Stimulated activated CD8-positive, alpha-beta memory T cell treated with anti-CD3 and anti-CD28 coated beads, Interleukin-15, amount 100 ng/mL, for 24 hours (primary cell): ENCODE results near the gene PC.

Experiments
- DNase-seq: peaks from one replicate; pipeline ENCODE4 v3.0.0-alpha.2; 2020; ENCODE audit warnings: low read depth

PC gene

DNA sequence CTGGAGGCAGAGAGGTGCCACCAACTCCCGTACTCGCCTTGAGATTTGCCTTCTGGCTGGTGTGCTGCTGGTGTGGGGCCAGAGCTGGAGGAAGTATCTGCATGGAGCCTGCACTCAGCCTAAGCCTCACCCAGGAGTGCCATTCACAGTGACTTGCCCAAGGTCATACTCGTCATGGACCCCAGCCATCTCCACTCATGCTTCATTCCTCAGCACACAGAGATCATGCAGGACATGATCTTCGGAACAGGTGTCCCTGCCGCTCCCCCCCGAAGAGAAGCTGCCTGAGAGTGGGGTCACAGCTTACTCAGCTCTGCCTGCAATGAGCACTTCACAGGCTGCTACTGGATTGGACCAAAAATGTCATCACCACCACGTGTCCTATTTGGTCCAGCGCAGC, 49.0 kb downstream of the PC start:
- no peak for DNase-seq

DNA sequence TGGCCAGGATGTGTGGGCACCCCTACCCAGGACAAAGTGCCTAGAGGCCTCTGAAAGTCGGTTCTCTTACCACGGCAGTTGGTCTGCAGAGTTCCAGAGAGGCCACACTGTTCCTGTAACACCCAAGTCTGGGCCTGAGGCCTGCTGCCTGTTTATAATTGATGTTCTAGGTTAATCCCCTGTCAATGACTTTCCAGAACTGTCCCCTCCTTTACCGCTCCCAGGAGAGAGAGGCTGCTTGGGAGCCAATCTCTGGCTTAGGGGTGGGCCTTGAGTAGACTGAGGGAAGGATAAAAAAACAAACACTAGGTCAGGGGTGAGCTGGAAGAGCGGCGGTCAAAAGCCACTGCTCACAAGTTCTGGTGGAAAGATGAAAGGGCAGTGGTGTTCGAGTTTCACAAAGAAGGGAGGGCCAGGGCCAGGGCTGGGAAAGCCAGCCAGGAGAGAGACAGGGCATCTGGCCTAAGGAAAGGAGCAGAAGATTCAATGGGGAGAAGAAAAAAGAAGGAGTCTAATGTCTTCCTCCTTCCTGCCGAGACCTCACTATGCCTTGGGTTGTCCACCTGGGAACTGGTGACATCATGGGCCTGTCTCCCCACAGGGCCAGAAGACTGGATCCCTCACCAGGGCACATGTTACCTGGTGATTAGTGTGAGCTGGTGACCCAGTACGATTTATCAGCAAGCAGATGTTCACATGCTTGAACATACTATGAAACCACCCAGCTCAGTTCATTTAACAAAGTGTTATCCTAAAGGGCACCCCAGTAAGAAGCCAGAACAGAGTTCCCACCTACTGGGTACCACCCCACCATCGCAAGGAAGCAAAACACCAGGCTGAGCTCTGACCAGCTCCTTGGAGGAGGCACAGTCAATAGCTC, 50.2 kb downstream of the PC start:
- no peak for DNase-seq

DNA sequence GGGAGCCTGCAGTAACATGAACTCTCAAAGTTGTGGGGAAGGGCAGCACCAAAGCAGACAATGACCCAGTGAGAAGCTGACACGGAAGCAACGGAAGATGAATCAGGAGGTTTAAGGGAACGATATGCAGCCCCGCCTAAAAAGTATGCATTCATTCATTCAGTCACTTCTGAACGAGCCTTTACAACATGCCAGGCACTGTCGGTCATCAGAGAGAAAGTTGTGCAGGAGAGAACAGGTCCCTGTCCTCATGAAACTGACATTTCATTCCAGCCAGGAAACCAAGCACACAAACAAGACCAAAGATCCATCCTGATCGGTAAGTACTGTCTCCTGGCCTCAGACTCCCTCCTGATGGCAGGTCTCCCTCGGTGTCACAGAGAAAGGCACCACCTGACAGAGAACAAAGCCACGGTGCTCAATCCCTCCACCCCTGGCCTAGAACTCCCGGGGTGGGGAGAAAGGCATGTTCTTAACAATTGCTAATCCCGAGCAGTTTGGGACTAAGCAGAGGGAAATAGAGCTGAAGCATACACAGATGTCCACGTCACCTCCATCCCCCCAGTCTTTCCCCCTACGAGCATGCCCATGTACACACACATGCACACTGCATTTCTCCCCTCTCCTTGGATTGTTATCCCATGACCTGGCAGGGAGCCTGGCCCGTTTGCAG, 52.0 kb downstream of the PC start:
- no peak for DNase-seq

DNA sequence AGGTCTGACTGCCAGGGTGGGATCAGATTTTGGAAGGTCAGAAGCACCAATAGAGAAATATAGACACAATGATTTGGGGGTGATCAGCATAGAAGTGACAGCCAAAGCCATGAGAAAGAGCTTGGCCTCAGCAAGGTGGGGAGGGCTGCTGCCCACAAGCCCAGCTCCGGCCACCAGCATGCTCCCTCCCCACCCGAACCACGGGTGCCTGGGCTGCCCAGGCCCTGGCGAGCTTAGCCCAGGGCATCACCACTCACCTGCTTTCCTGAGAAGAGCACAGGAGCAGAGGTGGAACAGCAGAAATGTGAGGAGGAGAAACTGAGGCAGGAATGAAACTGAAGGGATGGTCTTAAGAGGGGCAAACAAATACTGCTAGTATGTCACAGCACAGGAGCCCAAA, 52.6 kb downstream of the PC start:
- no peak for DNase-seq

DNA sequence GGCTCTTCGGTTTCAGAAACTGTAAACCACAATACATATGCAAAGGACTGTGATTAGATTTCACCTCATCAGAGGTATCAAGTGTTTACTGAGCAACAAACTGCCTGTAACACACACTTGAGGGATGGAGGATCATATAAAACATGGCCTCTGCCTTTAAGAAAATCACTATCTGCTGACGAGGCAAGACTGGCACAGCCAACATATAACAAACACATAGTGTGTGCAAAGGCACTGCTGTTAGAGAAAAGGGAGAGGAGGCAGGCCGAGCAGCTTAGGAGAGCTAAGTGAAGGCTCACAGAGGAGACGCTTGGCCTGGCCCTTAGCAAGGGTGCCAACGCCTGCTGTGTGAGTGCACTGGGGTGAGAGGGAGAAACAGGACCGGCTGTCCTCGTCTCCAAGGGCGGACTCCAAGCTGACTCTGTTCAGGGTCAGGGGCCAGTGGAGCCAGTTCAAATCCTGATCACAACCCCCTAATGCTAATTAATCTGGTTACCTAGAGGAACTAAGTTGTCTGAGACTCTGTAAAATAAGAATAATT, 53.1 kb downstream of the PC start:
- DNase-seq: no peak

DNA sequence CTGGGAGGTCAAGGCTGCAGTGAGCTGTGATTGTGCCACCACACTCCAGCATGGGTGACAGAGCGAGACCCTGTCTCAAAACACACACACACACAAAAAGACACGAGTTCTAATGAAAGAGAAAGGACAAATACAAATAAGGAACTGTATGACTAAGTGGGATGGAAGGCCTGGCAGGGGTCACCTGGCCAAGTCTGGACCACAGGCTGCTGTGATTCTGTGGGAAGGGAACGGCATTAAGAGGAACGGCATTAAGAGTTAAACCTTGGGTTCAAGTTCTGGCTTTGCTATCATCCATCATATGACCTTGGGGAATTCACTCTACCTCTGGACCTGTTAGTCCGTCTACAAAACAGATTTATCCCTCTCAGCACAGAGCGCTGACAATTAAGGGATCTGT, 53.6 kb downstream of the PC start:
- no peak for DNase-seq

DNA sequence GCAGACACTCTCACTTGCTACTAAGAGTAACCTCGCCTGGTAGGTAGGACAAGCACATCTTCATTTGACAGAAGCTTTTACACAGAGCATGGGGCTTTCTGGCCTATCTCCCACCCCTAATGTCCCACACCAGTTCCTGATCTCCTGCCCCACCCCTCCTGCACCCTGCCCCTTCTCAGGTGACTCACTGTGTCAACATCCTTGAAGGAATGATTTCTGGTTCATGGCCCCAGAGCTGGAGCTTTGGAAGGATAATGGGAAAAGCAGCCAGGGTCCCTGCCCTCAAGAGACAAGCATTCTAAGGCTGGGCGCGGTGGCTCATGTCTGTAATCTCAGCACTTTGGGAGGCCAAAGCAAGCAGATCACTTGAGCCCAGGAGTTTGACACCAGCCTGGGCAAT, 54.1 kb downstream of the PC start:
- DNase-seq: no peak

DNA sequence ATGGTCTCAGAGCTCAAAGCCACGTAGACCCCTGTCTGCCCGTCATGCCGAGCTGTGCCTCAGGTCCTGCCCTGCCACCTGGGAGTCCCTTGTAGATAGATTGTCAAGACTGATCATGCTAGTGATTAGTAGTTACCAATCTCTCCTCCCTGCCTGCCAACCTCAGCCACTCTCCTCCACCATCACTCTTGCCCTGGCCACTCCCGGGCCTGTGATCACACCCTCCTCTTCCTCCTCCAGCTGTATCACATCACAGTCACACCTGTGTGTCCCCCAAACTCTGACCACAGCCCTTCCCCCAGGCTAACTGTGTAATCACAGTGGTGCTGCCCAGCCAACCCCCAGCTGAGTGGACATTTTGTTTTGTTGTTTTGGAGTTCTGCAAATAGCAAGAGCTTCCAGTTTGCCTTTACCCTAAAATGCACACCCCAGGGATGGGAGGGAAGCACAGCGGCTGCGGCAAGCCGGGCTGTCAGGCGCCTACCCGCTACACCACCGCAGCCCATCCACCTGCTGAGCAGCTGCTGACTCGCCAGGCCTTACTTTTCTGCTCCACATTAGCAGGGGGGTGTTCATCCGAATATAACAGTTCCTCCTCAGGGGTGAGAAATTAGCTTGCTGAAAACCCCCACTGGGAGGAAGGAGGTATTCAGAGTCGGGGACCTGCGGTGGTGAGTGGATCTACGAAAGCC, 55.6 kb downstream of the PC start:
- no peak for DNase-seq

DNA sequence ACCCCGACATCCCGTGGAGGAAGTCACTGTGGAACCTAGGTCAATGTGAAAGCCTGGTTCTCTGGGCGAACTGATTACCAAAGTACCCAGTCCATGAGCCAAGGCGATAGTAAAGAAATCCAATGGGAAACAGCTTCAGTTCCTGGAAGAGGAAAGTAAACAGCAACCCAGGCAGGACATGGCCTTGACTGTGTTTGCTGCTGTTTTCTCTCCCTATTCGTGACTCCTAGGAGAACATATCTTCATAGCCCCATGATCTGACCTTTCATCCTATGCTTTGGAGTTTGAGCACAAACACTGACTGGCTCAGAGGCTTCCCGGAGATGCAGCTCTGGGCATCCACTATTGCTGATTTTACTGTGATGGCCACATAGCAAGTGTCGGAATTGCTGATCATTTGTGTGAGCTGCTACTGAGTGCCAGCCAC, 56.2 kb downstream of the PC start:
- no peak for DNase-seq

DNA sequence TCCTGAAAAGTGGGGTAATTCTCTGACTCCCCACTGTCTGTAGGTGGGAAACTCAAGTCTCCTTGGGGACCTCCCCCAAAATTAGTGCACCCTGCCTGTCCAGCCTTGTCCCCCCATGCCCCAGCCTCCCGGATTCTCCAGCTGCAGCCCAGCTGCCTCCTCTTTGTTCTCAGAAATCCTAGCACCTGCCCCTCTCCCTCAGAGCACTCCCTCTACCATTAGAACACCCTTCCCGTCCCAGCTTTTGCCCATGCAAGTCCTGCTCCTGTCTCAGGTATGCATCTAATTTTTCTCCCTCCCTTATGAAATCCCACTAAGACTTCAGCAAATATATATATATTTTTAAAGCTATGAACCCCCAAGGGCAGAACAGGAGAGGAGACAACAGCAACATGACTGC, 64.0 kb downstream of the PC start:
- no peak for DNase-seq

DNA sequence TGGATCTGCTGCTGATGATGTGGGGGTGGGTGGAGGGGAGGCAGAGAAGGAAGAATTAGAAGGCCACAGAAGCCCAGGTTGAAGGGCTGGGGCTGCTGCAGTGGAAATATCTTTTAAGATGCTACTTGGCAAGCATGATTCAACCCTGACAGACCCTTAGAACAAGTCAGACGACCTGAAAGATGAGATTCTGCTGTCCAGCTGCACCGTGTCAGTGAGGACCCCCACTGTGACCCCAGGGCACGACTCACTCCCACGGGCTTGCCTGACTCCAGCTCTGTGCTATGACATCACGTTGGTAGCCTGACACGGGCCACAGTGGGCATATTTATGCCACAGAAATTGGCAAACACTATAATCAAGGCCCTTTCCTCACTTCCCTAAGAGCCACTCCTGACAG, 65.3 kb downstream of the PC start:
- no peak for DNase-seq

DNA sequence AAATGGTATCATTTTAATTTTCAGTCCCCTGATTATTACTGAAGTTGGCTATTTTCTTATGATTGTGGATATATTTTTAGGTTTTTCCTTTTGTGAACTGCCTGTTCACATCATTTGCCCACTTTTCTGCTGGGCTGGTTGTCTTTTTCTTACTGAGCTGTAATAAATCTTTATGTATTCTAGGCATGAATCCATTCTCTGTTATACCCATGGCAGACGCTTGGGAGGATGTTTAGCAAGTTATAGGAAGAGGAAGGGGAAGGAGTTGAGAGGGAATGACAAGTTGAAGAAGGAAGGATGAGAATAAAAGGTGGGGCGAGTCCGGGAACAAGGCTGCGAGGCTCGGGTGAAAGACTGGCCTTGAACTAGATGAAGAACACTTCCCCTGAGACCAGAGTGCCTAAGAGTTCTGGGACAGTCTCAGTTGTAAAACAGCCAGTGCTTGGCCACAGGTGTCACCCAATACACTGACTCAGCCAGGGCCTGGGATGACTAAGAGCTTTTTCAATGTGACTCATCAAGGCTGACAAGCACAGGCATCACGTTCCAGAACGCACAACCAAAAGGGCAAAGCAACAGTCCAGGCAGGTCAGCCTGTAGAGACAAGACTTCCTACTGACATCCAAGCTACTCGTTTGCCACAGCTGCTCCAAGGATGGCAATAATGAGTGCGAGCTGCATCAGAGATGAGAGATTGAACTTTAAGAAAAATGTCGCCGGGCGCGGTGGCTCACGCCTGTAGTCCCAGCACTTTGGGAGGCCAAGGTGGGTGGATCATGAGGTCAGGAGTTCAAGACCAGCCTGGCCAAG, 66.1 kb downstream of the PC start:
- no peak for DNase-seq

DNA sequence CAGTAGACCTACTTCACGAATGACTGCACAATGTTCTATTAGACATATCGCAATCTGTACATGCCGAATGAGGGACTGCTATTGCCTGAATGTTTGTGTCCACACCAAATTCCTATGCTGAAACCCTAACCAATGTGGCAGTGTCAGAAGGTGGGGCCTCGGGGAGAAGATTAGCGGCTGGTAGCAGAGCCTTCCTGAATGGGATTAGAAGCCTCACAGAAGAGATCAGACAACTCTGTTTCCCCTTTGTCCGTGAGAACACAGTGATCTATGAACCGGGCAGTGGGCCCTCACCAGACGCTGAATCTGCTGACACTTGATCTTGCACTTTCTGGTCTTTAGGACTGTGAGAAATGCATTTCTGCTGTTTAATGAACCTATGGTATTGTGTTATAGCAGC, 68.2 kb downstream of the PC start:
- DNase-seq: no peak

DNA sequence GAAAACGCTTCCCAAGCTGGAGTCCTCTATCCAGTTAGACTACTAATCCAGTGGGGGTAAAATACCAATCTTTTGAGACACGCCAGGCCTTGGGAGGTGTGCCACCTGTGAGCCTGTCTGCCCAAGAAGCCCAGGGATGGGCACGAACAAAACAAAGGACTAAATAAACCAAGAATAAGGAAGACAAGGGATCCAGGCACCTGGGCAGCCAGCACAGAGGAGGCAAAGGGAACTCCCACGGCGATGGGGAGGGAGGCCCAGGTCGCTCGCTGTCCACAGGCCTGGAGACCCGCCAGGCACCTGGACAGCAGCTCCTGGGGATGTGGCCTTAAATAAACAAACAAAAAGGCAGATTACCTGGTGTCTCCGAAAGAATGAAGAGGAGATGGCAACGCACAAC, 69.9 kb downstream of the PC start:
- DNase-seq: no peak

DNA sequence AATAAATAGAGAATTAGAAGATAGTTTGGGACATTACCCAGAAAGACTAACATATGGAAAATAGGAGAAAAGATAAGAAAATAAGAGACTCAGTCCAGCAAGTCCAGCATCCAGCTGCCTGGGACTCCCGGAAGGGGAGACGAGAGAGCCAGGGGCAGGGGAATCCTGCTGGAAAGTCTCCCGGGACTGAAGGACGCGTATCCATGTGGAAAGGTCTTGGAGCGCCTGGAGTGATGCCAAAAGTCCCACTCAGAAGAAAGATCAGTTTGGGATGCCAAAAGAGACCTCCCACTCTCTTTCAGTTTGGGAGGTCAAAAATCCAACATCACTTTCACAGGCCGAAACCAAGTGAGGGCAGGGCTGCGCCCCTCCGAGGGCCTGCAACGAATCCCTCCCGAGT, 70.7 kb downstream of the PC start:
- no peak for DNase-seq

DNA sequence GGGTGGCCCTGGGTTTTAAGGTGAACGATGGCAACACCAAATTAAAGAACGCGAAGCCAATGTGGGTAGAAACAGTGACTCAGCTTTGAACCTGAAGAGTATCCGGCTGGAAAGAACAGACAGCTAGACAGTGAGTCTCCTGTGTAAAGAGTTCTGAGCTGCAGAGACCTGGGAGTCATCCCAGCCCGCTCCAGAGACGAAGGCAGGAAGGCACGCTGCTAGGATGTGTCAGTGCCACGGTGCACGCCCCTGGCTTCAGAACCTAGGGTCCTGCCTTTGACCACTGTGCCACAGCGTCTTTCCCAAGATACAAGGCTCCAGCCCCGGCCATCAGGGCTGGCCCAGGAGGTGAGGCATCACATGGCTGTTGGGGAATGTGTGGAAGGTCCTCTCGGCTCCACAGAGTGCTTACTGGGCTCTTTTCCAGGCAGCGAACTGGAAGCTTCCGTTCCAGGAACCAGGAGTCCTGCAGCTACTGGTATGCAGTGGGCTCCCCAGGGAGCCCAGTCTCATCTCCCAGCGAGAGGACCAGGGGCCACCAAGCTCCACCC, 71.4 kb downstream of the PC start:
- DNase-seq: no peak

DNA sequence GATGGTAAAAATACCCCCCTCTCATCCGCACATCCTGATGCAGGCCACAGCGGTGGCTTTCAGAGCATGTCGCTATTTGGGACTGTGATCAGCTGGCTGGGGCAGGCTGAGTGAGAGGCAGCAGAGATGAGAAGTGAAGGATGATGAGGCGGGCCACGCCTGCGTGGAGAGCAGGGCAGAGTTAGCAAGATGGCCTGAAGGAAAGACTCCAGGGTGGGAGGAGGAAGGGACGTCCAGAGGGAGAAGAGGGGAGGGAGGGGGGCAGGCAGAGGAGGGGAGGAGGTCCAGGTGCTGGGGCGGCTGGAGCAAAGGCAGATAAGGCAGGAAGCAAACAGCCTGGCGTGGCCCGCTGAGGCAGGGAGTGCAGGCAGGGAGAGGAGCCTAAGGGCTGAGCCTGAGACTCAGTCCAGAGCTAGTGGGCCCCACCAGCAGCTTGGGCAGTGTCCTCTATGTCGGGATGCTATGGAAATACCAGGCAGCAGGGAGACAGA, 72.2 kb downstream of the PC start:
- no peak for DNase-seq

DNA sequence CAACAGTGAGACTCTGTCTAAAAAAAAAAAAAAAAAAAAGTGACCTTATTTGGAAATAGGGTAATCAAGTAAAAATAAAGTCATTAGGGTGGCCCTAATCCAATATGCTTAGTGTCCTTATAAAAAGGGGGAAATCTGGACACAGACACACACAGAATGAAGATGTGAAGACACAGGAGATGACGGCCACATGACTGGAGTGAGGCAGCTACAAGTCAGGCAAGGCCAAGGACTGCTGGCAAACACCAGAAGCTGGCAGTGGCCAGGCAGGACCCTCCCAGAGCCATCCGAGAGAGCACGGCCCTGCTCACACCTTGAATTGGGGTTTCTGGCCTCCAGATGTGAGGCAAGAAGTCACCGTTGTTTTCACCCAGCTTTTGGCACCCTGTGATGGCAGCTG, 72.7 kb downstream of the PC start:
- DNase-seq: no peak

DNA sequence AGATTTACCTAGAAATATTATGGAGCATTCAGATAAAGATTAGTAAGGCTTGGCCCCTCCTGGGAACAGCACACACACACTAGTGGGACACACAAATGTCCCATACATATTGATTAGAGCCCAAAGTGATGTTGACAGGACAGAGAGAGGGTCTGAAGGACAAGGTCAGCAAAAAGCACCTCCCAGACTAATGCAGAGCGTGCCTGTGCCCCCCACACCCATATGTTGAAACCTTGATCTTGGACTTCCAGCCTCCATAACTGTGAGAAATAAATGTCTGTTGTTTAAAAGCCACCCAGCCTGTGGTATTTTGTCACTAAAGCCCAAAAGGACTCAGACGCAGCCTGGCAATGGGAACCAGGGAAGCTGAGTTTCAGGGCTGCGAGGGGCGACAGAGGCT, 73.7 kb downstream of the PC start:
- DNase-seq: no peak

DNA sequence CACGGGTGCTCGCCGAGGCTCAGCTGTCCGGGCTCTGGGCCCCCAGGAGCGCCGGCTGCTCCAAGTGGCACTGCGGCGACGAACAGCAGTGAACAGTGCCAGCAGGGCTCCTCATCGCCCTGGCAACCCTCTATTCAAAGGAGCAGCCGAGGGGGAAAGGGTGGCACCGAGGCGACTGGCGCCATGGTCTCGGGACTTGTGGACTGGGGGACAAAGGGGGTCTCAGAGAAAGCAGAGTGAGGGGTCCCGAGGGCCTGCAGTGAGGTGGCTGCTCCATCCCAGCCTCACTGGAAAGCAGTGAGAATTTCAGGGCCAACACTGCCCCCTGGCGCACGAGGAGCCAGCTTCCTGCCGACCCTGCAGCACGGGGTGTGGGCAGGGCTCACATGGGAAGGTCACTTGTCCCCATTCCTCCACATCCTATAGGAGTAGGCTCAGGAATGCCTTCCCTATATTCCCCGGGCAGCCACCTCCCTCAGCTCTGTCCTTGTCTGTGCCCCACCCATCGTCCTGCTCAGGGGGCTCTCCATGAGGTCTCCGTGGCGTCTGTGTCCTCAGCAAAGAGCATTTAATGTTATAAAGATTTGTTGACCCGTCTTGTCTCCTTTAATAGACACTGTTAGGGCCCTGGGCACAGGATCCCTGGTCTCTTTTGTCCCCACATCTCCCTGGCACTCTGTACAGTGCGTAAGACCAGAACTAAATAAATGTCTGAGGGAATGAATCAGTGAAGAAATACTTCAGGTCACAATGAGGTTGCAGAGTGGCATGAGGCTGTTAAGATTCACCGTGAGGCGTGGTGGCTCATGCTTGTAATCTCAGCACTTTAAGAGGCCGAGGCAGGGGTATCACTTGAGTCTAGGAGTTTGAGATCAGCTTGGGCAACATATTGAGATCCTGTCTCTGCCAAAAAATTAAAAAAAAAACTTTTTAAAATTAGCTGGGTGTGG, 74.9 kb downstream of the PC start:
- DNase-seq: peak; percentile 37
